Measurements from ENCODE around the gene SLC6A18.

Gene SLC6A18

DNA sequence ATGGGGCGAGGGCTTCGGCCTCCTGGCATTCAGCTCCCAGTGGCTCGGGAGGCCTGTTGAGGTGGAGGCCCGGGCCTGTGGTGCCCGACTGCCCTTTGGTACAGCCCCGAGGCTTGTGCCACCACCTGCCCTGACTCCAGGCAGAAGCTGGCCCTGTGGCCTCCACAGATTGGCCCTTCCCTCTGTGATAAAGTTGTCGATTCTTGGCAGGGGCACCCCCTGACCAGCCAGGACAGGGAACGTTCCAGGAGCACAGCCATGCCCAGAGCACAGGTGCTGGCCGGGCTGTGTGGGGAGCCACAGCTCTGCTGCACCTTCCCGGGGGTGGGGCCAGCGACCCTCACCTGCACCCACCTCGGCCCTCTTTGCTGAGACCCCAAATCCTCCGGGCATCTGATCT is 32.7 kb downstream of the SLC6A18 start:
- DNase-seq (ENCODE audit: low read depth) = no peak
- TF ChIP-seq, protein P1, sequence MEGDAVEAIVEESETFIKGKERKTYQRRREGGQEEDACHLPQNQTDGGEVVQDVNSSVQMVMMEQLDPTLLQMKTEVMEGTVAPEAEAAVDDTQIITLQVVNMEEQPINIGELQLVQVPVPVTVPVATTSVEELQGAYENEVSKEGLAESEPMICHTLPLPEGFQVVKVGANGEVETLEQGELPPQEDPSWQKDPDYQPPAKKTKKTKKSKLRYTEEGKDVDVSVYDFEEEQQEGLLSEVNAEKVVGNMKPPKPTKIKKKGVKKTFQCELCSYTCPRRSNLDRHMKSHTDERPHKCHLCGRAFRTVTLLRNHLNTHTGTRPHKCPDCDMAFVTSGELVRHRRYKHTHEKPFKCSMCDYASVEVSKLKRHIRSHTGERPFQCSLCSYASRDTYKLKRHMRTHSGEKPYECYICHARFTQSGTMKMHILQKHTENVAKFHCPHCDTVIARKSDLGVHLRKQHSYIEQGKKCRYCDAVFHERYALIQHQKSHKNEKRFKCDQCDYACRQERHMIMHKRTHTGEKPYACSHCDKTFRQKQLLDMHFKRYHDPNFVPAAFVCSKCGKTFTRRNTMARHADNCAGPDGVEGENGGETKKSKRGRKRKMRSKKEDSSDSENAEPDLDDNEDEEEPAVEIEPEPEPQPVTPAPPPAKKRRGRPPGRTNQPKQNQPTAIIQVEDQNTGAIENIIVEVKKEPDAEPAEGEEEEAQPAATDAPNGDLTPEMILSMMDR (IDR thresholded peaks at IDR 0.05; ENCODE audit: control insufficient read depth, insufficient read depth, low read depth, low read length, missing control alignments) = no peak
- H3K4me3 ChIP-seq (ENCODE audit: control insufficient read depth, low read depth, low read length) = no peak overlapping the region

DNA sequence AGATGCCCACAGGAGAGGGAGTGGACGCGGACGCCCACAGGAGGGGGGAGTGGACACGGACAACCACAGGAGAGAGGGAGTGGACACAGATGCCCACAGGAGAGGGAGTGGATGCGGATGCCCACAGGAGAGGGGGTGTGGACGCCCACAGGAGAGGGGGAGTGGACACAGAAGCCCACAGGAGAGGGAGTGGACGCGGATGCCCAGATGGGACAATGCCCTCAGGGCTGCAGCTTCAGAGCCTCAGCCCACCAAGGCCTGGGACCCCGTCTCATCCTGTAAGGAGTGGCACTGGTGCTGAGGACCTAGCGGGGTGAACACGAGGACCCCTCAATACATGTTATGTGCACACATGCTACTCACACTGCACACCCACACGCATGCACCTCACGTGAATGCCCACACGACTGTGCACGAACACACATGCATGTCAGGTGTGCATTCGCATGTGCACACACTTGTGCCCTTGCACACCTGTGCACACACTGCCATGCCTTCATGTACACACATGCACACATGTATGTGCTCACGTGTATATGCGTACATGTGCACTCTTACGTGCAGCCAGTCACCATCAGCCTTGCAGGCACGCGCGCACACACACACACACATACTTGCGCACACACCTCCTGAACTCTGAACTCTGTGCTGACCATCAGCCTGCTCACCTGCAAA is 34.8 kb downstream of the SLC6A18 start:
- TF ChIP-seq, protein P1 (IDR thresholded peaks at IDR 0.05; ENCODE audit: control insufficient read depth, insufficient read depth, low read depth, low read length, missing control alignments) = no peak
- DNase-seq (ENCODE audit: low read depth) = no peak
- H3K4me3 ChIP-seq (ENCODE audit: control insufficient read depth, low read depth, low read length) = no peak overlapping the region

DNA sequence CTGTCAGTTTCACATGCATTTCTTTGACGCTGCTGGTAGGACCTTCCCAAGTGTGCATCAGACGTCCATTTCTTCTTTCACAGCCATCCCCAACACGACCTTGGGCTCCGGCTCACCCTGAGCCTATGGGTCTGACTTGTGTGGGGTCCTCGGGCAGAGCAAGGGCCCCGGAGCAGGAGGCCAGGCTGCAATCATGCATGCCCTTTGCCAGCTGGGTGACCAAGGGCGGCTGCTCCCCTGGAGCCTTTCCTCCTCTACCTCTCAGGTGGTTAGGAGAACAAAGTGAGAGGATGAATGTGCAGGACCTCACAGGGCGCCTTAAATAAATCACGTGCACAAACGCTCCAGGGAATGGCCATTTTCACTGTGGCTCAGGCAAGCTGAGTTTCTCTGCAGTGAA is 36.5 kb downstream of the SLC6A18 start:
- DNase-seq (ENCODE audit: low read depth) = no peak
- no peak overlapping the region for H3K4me3 ChIP-seq (ENCODE audit: control insufficient read depth, low read depth, low read length)
- TF ChIP-seq, protein P1 (IDR thresholded peaks at IDR 0.05; ENCODE audit: control insufficient read depth, insufficient read depth, low read depth, low read length, missing control alignments) = no peak

DNA sequence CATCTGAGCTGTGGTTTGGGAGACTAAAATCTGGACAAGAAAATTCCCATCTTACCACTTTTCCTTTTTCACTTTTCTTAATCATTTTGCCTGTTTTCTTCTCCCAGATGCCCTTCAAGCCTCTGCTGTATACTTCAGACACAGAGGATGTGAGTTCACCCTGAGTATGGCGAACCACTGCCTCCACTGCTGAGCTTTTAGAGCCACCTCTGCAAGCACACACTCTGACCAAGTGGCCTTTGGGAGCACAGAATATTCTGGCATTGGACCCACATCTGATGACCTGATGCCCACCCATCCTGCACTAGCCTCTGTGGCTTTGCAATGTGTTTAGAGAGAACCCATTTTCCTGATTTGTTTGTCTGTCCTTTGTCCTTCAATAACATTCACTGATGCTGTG is 37.2 kb downstream of the SLC6A18 start:
- H3K4me3 ChIP-seq (ENCODE audit: control insufficient read depth, low read depth, low read length) = no peak overlapping the region
- no peak for DNase-seq (ENCODE audit: low read depth)
- TF ChIP-seq, protein P1 (IDR thresholded peaks at IDR 0.05; ENCODE audit: control insufficient read depth, insufficient read depth, low read depth, low read length, missing control alignments) = no peak

DNA sequence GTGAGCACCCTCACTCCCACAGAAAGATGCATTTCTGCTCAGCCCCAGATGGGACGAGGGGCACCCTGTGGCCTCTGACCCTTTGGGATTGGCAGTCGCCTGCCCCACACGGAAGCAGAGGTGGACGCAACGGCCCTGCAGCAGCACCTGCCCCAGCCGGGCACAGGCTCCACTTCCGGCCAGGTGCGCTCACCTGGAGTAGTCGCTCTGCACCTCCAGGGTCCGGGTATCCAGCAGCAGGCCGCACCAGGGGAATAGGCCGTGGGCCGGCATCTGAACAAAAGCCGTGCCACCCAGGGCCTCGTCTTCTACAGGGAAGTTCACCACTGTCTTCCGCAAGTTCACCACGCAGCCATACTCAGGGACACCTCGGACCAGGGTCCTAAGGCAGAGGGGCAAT is 39.0 kb downstream of the SLC6A18 start:
- no peak for DNase-seq (ENCODE audit: low read depth)
- TF ChIP-seq, protein P1 (IDR thresholded peaks at IDR 0.05; ENCODE audit: control insufficient read depth, insufficient read depth, low read depth, low read length, missing control alignments) = no peak
- H3K4me3 ChIP-seq (ENCODE audit: control insufficient read depth, low read depth, low read length) = no peak overlapping the region

DNA sequence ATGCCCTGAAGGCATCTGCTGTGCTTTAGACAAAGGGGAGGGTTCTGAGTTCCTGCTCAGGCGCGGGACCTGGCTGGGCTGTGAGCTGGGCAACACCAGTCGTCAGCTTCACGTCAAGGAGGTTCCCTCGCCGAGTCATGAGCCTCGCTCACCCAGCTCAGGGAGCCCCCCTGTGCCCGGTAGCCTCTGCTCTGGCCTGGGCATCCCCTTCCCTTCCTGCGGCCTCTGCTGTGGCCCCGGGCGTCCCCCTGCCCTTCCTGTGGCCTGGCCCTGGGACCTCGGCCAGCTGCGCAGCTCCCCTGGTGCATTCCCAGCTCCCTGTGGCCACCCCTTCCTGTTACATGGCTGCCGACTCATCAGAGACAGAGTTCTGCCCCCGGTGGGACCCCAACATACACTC is 39.8 kb downstream of the SLC6A18 start:
- TF ChIP-seq, protein P1 (IDR thresholded peaks at IDR 0.05; ENCODE audit: control insufficient read depth, insufficient read depth, low read depth, low read length, missing control alignments) = no peak
- DNase-seq (ENCODE audit: low read depth) = no peak
- H3K4me3 ChIP-seq (ENCODE audit: control insufficient read depth, low read depth, low read length) = no peak overlapping the region
